ENCODE results near the gene PAGE1.
"Not testable (repeated sequence)": the region's sequence is repeated elsewhere in the genome, so short reads cannot be mapped to it uniquely, and the experiment has no call there.

The PAGE1 gene, protein sequence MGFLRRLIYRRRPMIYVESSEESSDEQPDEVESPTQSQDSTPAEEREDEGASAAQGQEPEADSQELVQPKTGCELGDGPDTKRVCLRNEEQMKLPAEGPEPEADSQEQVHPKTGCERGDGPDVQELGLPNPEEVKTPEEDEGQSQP

GRCh38 chrX:49695276-49696180 is at the start of gene PAGE1:
Gene PAGE1, minus strand, starts transcription at chrX:49695984. Its CDS starts 1,214 bp downstream, at chrX:49694770.
- DNase-seq (ENCODE audit: low spot score), result peak; percentile 7

DNA sequence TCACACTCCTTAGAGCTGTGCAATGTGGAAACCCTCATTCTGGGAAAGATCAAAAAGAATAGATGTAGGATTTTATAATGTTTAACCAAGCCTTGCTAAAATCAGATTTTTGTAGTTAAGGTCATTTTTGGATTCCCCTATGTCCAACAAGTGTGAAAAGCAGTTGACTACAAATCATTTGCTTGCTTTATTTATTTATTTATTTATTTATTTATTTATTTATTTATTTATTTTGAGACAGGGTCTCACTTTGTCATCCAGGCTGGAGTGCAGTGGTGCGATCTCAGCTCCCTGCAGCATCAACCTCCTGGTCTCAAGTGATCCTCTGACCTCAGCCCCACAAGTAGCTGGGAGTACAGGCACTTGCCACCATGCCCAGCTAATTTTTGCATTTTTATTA is 45.7 kb upstream of the PAGE1 start:
- DNase-seq (ENCODE audit: low spot score), result not testable (repeated sequence)

DNA sequence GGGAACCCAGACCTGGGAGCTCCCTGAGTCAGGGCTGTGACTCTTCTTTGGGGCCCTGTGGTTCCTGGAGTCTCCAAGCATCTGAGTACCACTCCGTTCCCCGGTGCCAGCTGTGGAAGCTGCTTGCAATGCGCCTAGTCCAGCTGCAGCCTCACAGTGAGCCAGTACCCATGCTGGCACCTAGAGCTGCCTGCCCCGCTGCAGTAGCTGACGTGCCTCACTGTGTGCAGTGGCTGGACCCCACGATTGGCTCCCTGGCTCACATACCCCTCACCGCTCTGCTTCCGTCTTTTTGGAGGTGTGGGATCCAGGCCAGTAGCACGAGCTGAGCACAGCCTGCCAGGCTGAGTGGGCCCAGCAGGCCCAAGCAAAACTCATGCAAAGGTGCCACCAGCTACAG is 32.1 kb upstream of the PAGE1 start:
- no peak for DNase-seq (ENCODE audit: low spot score)

GRCh38 chrX:49726966-49727365 is 31.2 kb upstream of the PAGE1 start:
- no peak for DNase-seq (ENCODE audit: low spot score)

DNA sequence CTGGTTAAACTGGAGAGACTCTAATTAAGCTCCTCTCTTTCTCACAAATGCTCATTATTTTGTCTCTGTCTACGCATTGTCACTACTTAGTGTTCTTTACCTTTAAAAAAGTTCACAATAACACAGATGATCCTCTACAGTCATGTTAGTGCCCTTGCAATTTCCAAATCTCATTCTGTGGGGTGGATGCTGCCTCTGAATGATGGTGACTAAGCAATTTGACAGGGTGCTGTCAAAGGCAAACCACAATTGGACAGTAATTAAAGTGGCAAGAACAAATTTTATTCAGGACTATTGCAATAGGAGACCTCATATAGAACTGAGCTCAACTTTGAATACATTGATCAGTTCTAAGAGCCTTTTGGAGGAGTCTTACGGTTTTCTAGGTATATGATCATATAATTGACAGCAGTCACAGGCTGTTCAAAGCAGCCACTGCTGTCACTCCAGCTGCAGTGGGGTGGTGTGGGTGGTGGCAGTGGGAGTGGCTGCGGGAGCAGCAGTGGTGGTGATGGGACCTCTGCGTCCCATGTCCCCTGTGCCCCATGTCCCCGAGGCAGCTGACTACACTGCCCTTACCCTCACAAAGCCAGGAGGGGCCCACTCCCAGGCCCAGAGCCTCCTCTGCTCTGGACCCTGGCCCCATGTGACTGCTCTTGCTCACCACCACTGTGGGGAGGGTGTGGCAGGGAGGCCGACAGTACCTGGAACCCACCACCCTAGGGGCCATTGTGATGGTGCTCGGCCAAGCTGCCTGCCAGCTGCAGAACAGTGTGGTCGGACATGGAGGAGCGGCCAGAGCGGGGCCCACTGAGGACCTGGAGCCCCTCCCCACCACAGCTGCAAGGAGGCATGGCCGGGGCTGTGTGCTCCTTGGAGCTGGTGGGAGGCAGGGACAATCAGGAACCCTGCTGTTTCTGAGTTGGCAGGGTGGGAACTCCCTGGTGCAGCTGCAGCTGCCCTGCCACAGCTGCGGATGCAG is 30.4 kb upstream of the PAGE1 start:
- no peak for DNase-seq (ENCODE audit: low spot score)

DNA sequence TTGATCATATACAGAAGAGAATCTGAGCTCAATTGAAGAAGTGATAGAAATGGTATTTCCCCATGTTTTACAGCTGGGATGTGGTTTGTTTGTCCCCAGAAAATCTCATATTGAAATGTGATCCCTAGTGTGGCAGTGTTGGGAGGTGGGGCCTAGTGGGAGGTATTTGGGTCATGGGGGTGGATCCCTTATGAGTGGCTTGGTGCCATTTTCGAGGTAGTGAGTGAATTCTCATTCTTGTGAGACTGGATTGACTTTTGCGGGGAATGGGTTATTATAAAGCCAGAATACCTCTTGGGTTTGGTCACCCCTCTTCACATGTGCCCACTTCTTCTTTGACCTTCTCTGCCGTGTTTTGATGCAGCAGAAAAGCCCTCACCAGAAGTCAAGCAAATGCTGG is 29.6 kb upstream of the PAGE1 start:
- DNase-seq (ENCODE audit: low spot score), result no peak

DNA sequence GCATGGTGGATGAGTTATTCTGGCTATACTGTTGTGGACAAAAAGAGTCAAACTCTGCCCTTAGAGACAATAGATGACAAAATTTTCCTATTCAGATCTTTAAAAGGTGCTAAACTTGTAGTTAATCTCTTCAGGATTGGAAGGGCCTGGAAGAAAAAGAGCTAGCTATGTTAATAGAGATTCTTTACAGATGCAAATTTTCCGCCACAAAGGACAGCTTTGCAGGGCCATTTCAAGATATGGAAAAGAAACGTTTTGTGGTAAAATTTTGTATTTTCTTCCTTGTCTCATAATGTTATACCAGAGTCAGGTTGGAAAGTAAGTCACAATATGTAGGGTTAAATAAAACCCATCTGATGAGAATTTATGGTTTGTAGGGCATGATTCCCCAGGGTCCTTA is 24.3 kb upstream of the PAGE1 start:
- not testable (repeated sequence) for DNase-seq (ENCODE audit: low spot score)

DNA sequence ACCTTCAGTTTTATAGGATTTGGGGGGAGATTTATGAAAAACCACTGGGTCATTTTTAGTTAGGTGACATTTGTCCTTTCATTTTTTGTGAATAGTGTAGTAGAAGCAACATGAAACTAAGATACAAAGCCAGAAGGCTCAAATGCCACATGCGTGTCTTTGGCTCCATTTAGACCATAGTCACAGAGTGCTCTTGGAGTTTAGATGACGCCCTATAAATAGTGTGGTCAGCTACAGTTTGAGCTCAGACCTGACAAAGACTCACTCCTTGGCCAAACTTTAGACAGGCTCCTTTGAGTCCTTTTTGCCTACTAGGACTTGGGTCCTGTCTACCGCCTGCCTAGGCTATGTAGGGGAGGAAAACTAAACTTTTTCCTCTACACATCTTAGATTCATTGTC is 16.8 kb upstream of the PAGE1 start:
- DNase-seq (ENCODE audit: low spot score), result no peak

DNA sequence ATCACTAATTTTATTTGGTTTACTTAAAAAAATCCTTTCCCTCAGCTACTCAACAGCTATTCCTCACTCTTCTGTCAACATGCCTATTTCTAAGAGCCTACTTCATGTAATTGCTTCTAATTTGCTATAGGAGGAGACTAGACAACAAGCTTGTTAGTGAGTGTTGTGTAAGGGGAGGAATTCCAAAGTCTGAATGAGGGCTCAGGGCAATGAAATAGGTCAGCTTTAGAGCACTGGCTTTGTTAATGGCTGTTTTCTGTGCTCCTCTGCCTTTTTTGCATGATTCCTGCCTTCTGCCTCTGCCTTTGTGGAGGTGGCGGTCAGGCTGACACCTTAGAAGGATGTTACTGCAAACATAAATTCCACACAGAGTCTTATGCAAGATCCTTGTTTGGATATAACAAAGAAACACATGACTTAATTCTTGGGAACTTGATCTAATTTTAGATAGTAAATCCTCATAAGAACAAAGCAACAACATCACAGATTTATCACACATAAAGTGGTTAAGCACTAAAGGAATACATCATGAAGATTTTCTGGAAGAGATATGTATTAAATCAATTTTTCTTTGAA is 15.0 kb upstream of the PAGE1 start:
- DNase-seq (ENCODE audit: low spot score), result no peak

DNA sequence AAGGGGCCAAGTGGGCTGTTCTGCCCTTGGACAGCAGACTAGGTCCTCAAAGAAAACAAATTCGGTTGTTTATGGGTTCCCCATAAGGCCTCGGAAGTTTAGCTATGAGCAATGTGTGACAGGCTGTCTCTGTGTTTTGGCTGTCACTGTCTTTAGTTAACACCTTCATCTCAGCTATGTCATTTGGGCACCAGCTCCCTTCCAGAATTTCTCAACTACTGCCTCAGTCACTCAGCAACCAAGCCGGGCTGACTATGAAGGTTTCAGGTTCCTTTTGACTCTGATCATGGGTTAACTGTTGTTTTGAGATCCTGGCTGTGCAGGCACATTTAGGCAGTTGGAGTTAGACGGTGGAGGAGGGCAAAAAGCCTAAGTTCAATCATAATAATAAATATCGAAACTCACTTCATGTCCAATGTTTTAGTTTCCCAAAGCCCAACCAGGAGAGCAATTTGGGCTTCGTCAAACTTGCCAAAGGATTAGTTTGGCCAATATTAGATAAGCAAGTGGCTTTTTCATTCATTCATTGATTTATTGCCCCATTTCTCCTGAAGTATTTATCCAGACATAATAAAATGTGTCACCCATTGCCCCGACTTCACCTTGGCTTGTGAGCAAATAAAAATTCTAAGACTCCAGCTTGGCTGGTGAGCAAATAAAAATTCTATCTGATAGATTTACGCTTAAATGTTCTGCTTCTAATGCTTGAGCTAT is 9.1 kb upstream of the PAGE1 start:
- no peak for DNase-seq (ENCODE audit: low spot score)

DNA sequence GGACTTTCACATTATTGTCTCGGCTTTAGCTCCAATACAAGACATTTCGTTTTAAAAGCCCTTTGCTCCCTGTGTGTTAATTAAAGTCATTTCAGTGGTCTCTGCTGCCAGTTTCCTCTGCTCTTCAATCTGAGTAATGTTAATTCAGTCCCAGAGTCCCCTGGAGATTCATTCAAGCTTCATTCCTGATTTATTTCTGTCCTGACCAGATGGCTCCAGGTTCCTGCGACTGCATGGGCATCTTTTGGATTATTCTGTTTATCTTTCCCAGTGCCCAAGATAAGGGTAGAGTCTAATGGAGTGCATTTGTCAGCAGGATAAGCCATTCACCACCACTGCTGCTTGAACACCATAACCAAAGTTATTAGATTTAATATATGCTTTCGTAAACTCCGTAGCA is 6.1 kb upstream of the PAGE1 start:
- DNase-seq (ENCODE audit: low spot score), result no peak

GRCh38 chrX:49701323-49701722 is 5.5 kb upstream of the PAGE1 start:
- DNase-seq (ENCODE audit: low spot score), result no peak

GRCh38 chrX:49675075-49675719 is 20.6 kb downstream of the PAGE1 start:
- DNase-seq (ENCODE audit: low spot score), result no peak

DNA sequence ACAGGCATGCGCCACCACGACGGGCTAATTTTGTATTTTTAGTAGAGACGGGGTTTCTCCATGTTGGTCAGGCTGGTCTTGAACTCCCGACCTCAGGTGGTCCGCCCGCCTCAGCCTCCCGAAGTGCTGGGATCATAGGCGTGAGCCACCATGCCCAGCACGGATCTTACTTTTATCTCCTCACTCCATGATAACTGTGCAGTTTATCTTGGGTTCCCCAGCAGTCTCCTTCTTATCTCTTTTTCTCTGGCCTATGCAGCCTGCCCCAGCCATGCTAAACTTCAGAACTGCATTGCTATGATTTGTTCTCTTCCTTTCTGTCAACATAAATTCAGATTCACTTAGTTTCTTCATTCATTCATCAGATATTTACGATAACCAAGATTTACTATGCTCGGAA is 22.4 kb downstream of the PAGE1 start:
- DNase-seq (ENCODE audit: low spot score), result no peak

DNA sequence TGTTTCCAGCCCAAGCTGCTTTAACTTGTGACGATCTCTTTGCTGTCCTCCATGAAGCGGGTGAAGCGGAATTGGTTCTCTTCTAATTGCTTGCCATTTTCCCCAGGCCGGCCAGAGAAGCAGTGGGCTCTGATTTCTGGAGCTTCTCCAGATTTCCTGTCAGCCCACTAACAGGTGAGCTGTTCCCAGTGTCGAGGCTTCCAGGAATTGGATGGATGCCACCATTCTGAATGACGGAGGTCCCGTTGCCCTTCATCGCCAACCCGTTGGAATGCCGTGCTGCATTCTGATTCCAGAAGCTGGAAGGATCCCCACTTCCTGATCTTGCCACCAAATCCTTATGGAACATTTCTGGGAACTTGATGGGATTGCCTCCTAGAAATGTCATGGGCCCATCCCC is 31.0 kb downstream of the PAGE1 start:
- no peak for DNase-seq (ENCODE audit: low spot score)

GRCh38 chrX:49661881-49662280 is 33.9 kb downstream of the PAGE1 start:
- DNase-seq (ENCODE audit: low spot score), result no peak

DNA sequence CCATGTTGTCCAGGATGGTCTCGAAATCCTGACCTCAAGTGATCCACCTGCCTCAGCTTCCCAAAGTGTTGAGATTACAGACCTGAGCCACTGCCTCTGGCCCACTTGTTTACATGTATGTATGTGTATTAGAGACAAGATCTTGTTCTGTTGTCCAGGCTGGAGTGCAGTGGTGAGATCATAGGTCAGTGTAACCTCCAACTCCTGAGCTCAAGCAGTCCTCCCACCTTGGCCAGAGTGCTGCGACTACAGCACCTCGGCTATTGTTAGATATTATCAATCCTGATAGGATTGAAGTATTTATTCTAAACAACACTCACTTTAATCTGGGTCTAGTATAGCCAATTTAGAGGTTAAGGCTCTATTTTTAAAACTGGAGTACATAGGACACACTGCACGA is 36.0 kb downstream of the PAGE1 start:
- DNase-seq (ENCODE audit: low spot score), result no peak

GRCh38 chrX:49656533-49656932 is 39.3 kb downstream of the PAGE1 start:
- DNase-seq (ENCODE audit: low spot score), result no peak

DNA sequence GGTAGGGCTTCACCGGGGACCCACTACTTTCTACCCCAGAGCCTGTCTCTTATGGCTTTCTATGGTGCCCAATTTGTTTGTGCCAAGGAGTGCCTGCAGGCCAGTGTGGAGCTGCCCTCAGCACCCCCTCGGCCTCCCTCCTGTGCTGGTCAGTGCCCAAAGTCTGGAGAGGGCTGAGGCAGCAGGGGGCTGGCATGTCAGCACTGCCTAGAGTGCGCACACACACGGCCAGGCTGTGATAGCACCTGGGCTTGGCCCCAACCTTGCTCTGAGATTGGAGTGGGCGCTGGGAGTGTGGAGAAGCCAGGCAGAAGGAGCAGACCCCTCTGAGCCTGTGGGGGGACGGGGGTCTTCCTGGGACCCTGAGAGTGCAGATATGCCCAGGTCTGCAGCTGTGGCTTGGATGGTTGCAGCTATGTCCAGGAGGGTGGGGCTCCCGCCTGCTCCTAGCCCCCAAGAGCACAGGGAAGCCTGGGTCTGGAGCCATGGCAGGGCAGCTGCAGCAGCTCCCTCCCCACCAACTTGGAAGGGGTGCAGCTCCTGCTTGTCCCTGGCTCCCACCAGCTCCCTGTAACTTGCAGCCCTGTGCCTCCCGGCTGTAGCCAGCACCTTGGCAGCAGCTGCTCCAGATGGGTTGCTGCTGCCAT is 50.7 kb downstream of the PAGE1 start:
- DNase-seq (ENCODE audit: low spot score), result no peak

Data from iPS-NIHi11 (cell line).